GM21526 (cell line): ENCODE measurements around the gene CMTM3.
"Not testable (repeated sequence)": the region's sequence is repeated elsewhere in the genome, so short reads cannot be mapped to it uniquely, and the experiment has no call there.

Experiments
- ATAC-seq: cut with Tn5 transposase; IDR thresholded peaks from one replicate; pipeline ENCODE4 v1.9.1; 2021; ENCODE audit warnings: moderate library complexity; ENCODE audit not compliant: unreplicated experiment, low FRiP score

CMTM3 gene

GRCh38 chr16:66630561-66631260 is 26.2 kb downstream of the CMTM3 start:
- not testable (repeated sequence) for ATAC-seq

GRCh38 chr16:66631558-66631957 is 27.1 kb downstream of the CMTM3 start:
- not testable (repeated sequence) for ATAC-seq

- ATAC-seq: no peak
These were observed 30.2 kb downstream of the CMTM3 start for GRCh38 chr16:66634527-66635196.

- no peak for ATAC-seq
These were observed 30.9 kb downstream of the CMTM3 start for GRCh38 chr16:66635406-66635805.

GRCh38 chr16:66636199-66636598 is 31.7 kb downstream of the CMTM3 start:
- no peak for ATAC-seq

GRCh38 chr16:66637806-66638205 is 33.3 kb downstream of the CMTM3 start:
- ATAC-seq: no peak

GRCh38 chr16:66639091-66639885 is 34.8 kb downstream of the CMTM3 start:
- ATAC-seq: no peak

GRCh38 chr16:66640724-66641314 is 36.3 kb downstream of the CMTM3 start:
- no peak for ATAC-seq

- ATAC-seq: no peak
These were observed 36.9 kb downstream of the CMTM3 start for GRCh38 chr16:66641387-66641786.

GRCh38 chr16:66647866-66648265 is 43.4 kb downstream of the CMTM3 start:
- ATAC-seq: no peak

GRCh38 chr16:66649167-66649566 is 44.7 kb downstream of the CMTM3 start:
- no peak for ATAC-seq

- ATAC-seq: no peak
These were observed 45.2 kb downstream of the CMTM3 start for GRCh38 chr16:66649636-66650205.

- ATAC-seq: peak; percentile 83
These were observed 46.4 kb downstream of the CMTM3 start for GRCh38 chr16:66650707-66651473.

- ATAC-seq: no peak
These were observed 46.9 kb downstream of the CMTM3 start for GRCh38 chr16:66651474-66651765.

- no peak for ATAC-seq
These were observed 47.5 kb downstream of the CMTM3 start for GRCh38 chr16:66651965-66652364.

- no peak for ATAC-seq
These were observed 48.3 kb downstream of the CMTM3 start for GRCh38 chr16:66652661-66653360.

GRCh38 chr16:66653581-66654350 is 49.3 kb downstream of the CMTM3 start:
- no peak for ATAC-seq

GRCh38 chr16:66656547-66656946 is 52.0 kb downstream of the CMTM3 start:
- ATAC-seq: no peak
